PC-3 (cell line): Measurements from ENCODE around the gene MPG. TPM values are rescaled to one million over a fixed set of nuclear protein-coding genes. Genes with fewer than 3 reads are reported as not detected.

Experiments used
- ATAC-seq: fragments of 200-7000 bp; cut with Tn5 transposase; 2 replicates; pipeline ENCODE4 v1.9.1; 2020; ENCODE audit warnings: mild to moderate bottlenecking, moderate library complexity
- BruUV-seq: library from RNA; stranded (reverse); fragments of 400-500 nt; replicated peaks from 2 replicates; lab custom pipeline; 2021; lab: Mats Ljungman, UMichigan
- CTCF ChIA-PET: fragments of 300-600 bp; sonication (Branson Sonifier 250); formaldehyde crosslinking; loops from one replicate; lab custom pipeline; 2022; ENCODE audit warnings: antibody characterized with exemption; lab: Charles Lee
- POLR2A ChIA-PET: fragments of 300-600 bp; sonication (Branson Sonifier 250); formaldehyde crosslinking; loops from one replicate; lab custom pipeline; 2022; ENCODE audit warnings: antibody characterized with exemption; ENCODE audit not compliant: unreplicated experiment; lab: Charles Lee
- DNase-seq: peaks from one replicate; pipeline ENCODE4 v3.0.0-alpha.2; 2015
- H2AFZ ChIP-seq: fragments of 300-600 bp; sonication (generic); 2 replicates; pipeline ENCODE4 v1.6.0; 2016; ENCODE audit warnings: antibody characterized with exemption, low read length
- H3F3A ChIP-seq: fragments of 300-600 bp; sonication (generic); one replicate; pipeline ENCODE4 v1.6.0; 2017; ENCODE audit warnings: antibody characterized with exemption, low read length, control low read depth, mild to moderate bottlenecking; ENCODE audit not compliant: unreplicated experiment
- H3K27ac ChIP-seq: fragments of 300-600 bp; sonication (generic); 2 replicates; pipeline ENCODE4 v1.5.1; 2016; ENCODE audit warnings: mild to moderate bottlenecking, low read length
- H3K27me3 ChIP-seq: fragments of 300-600 bp; sonication (generic); 2 replicates; pipeline ENCODE4 v1.6.1; 2016; ENCODE audit warnings: low read length, mixed read lengths
- H3K36me3 ChIP-seq: fragments of 300-600 bp; sonication (generic); 2 replicates; pipeline ENCODE4 v1.6.1; 2016; ENCODE audit warnings: low read depth, mixed run types, low read length, mixed read lengths
- H3K4me1 ChIP-seq: fragments of 300-600 bp; sonication (generic); 2 replicates; pipeline ENCODE4 v1.5.1; 2016; ENCODE audit warnings: low read length; ENCODE audit not compliant: insufficient read depth
- H3K4me2 ChIP-seq: fragments of 300-600 bp; sonication (generic); 2 replicates; pipeline ENCODE4 v1.6.0; 2016; ENCODE audit warnings: low read length
- H3K4me3 ChIP-seq: fragments of 300-600 bp; sonication (generic); 2 replicates; pipeline ENCODE4 v1.5.1; 2016; ENCODE audit warnings: mild to moderate bottlenecking, low read length, mixed read lengths
- H3K79me2 ChIP-seq: fragments of 300-600 bp; sonication (generic); 2 replicates; pipeline ENCODE4 v1.6.1; 2017; ENCODE audit warnings: low read length, mixed read lengths
- H3K9ac ChIP-seq: fragments of 300-600 bp; sonication (generic); 2 replicates; pipeline ENCODE4 v1.6.0; 2016; ENCODE audit warnings: mild to moderate bottlenecking, low read length
- H3K9me2 ChIP-seq: fragments of 300-600 bp; sonication (generic); replicated peaks from 2 replicates; pipeline ENCODE4 v1.6.1; 2016; ENCODE audit warnings: mixed run types, low read length, mixed read lengths
- H3K9me3 ChIP-seq: fragments of 300-600 bp; sonication (generic); 2 replicates; pipeline ENCODE4 v1.6.1; 2016; ENCODE audit warnings: low read length, mixed read lengths
- H4K20me1 ChIP-seq: fragments of 300-600 bp; sonication (generic); 2 replicates; pipeline ENCODE4 v1.6.1; 2016; ENCODE audit warnings: low read length, mixed read lengths
- CTCF ChIP-seq: fragments of 300-600 bp; sonication (generic); conservative IDR thresholded peaks from 2 replicates; pipeline ENCODE4 v1.5.1; 2017; ENCODE audit warnings: antibody characterized with exemption, low read depth, mild to moderate bottlenecking, low read length
- EZH2 ChIP-seq: fragments of 300-600 bp; sonication (generic); IDR thresholded peaks from one replicate; pipeline ENCODE4 v1.6.1; 2017; ENCODE audit warnings: antibody characterized with exemption, mild to moderate bottlenecking, low read length; ENCODE audit not compliant: unreplicated experiment
- EZH2phosphoT487 ChIP-seq: fragments of 300-600 bp; sonication (generic); IDR thresholded peaks from 2 replicates; pipeline ENCODE4 v1.6.1; 2018; ENCODE audit warnings: mild to moderate bottlenecking, antibody characterized with exemption, low read length, borderline replicate concordance
- intact Hi-C: fragments of 100-400 bp; cut with micrococcal nuclease; formaldehyde crosslinking; loops from 2 replicates; pipeline ENCODE4 v1.9.0; 2023
- total RNA-seq: library from RNA; depleted of rRNA; stranded (reverse); fragments of >200 nt; gene quantifications from 2 replicates; pipeline ENCODE4 v1.2.3, GENCODE V29; 2014

MPG gene
- total RNA-seq, 1 experiment from 2014 or later: 147 TPM

- no peaks in the 10 kb centered on the region for H3K27me3 ChIP-seq
- ChIA-PET POLR2A (no interaction called here), CTCF (no interaction called here)
- no peaks in the 10 kb centered on the region for H3F3A ChIP-seq
- H2AFZ ChIP-seq: no peak overlapping the region
- H3K27ac ChIP-seq: 0 out of 2 replicates have a peak overlapping the region, but pooled peaks have one; percentile 30
- H3K36me3 ChIP-seq: peaks cover under 1% of the 10 kb centered on the region; the same call in 1 of the 2 replicates
- BruUV-seq: no TSS peak
- H3K4me1 ChIP-seq: peaks cover 5% of the 10 kb centered on the region; the same call in 1 of the 2 replicates
- no peaks in the 10 kb centered on the region for H3K79me2 ChIP-seq
- TF ChIP-seq EZH2phosphoT487: no peak
- no peak for TF ChIP-seq CTCF
- no peak for TF ChIP-seq EZH2
- H4K20me1 ChIP-seq: no peaks in the 10 kb centered on the region
- ATAC-seq (peak; percentile 33), DNase-seq (peak; percentile 34)
- no peaks in the 10 kb centered on the region for H3K9me2 ChIP-seq
- no peak overlapping the region for H3K9ac ChIP-seq
- H3K4me3 ChIP-seq: no peak overlapping the region
- intact Hi-C loops: no loop called here
- H3K4me2 ChIP-seq: no peak overlapping the region
- H3K9me3 ChIP-seq: no peaks in the 10 kb centered on the region
Measured at GRCh38 chr16:38941-39892, 38.8 kb upstream of the MPG start.

DNA sequence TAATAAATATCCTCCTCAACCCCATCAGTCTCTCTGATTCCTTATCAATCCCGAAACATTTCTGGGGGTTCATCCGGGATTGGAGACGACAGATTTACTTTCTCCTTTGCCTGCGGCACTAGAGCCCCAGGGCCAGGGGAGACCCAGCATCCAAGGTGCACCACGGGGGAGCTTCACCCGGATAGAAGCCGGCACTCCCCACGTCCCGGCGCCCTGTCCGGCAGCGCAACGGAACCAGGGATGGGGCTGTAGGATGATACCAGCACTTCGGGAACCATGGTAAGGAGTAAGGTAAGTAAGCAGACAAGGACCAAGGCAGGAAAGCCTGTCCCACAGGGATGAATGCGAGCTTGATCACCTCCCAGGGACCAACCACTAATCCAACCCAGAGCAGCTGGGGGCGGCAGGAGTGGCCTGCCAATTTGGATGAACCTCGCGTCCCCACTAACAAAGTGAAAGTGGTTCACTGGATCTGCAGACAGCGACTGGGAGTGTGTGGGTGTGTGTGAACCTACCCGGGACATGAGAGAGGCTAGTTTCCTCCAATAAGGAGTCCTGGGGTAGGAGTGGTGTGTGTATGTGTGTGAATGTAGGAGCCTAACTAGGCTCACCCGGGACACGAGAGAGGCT, 36.5 kb upstream of the MPG start:
- Histone ChIP-seq H3K36me3 (peaks cover 3% of the 10 kb centered on the region), H4K20me1 (no peaks in the 10 kb centered on the region), H3K27ac (no peak overlapping the region), H3K27me3 (no peaks in the 10 kb centered on the region), H3K79me2 (no peaks in the 10 kb centered on the region), H3K9me2 (no peaks in the 10 kb centered on the region), H3K9ac (no peak overlapping the region), H3K9me3 (no peaks in the 10 kb centered on the region), H3K4me1 (peaks cover 9% of the 10 kb centered on the region), H3K4me2 (no peak overlapping the region), H3K4me3 (no peak overlapping the region), H2AFZ (no peak overlapping the region), H3F3A (no peaks in the 10 kb centered on the region)
- no peak for ATAC-seq
- intact Hi-C loops: no loop called here
- TF ChIP-seq EZH2: no peak
- no peak for TF ChIP-seq CTCF
- no peak for TF ChIP-seq EZH2phosphoT487
- no peak for DNase-seq
- BruUV-seq: no TSS peak
- ChIA-PET CTCF (no interaction called here), POLR2A (no interaction called here)
